ENCODE results near the gene OSBPL10.

DNA sequence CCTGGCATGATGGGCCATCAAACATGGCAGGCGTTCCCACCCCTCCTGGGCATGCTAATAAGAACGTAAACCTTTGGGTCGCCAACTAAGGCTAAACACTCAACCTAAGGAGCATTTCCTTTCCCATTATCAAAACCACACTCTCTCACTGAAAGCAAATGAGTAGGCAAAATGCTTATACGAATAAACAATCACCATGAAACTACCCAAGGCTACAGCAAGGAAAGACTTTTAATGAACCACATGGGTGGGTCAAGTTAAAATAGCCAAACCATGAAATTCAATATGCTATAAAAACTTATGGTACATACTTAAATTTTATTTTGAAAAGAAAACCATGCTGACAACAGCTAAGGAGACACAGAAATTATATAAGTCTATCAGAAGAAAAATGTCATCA lies 180.6 kb downstream of the OSBPL10 start:
- TF ChIP-seq, protein P1, sequence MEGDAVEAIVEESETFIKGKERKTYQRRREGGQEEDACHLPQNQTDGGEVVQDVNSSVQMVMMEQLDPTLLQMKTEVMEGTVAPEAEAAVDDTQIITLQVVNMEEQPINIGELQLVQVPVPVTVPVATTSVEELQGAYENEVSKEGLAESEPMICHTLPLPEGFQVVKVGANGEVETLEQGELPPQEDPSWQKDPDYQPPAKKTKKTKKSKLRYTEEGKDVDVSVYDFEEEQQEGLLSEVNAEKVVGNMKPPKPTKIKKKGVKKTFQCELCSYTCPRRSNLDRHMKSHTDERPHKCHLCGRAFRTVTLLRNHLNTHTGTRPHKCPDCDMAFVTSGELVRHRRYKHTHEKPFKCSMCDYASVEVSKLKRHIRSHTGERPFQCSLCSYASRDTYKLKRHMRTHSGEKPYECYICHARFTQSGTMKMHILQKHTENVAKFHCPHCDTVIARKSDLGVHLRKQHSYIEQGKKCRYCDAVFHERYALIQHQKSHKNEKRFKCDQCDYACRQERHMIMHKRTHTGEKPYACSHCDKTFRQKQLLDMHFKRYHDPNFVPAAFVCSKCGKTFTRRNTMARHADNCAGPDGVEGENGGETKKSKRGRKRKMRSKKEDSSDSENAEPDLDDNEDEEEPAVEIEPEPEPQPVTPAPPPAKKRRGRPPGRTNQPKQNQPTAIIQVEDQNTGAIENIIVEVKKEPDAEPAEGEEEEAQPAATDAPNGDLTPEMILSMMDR (conservative IDR thresholded peaks at IDR 0.05; ENCODE audit: low read depth, low read length): no peak
- TF ChIP-seq EZH2phosphoT487 (IDR thresholded peaks at IDR 0.05; ENCODE audit: borderline replicate concordance, low read length): no peak

All from PC-3 (cell line).